IPS DF 4.7 (cell line): ENCODE data around the gene DHX15.
A peak's percentile ranks its signal among the peaks of the same experiment; 100 is the strongest.

Source experiments
- DNase-seq: peaks from one replicate; pipeline ENCODE4 v3.0.0-alpha.2; 2013; ENCODE audit warnings: low spot score; ENCODE audit errors: extremely low read depth

The DHX15 gene

GRCh38 chr4:24584211-24584850 is at the start of gene DHX15:
Gene DHX15 (minus strand): TSS chr4:24584554. CDS start chr4:24584393, 161 bp downstream.
- peak; percentile 92 for DNase-seq

- DNase-seq = no peak
Observed at GRCh38 chr4:24632011-24632410, 47.7 kb upstream of the DHX15 start.

GRCh38 chr4:24630937-24631336 is 46.6 kb upstream of the DHX15 start:
- no peak for DNase-seq

- no peak for DNase-seq
Observed at GRCh38 chr4:24625091-24625490, 40.7 kb upstream of the DHX15 start.

- no peak for DNase-seq
Observed at GRCh38 chr4:24624381-24624780, 40.0 kb upstream of the DHX15 start.

GRCh38 chr4:24622146-24622834 is 37.9 kb upstream of the DHX15 start:
- DNase-seq = no peak

GRCh38 chr4:24615977-24616376 is 31.6 kb upstream of the DHX15 start:
- no peak for DNase-seq

- DNase-seq = no peak
Observed at GRCh38 chr4:24614881-24615280, 30.5 kb upstream of the DHX15 start.

- DNase-seq = no peak
Observed at GRCh38 chr4:24613502-24613901, 29.1 kb upstream of the DHX15 start.

GRCh38 chr4:24611575-24611974 is 27.2 kb upstream of the DHX15 start:
- DNase-seq = no peak

- no peak for DNase-seq
Observed at GRCh38 chr4:24607334-24607733, 23.0 kb upstream of the DHX15 start.

GRCh38 chr4:24605216-24605615 is 20.9 kb upstream of the DHX15 start:
- DNase-seq = no peak

GRCh38 chr4:24604558-24605214 is 20.3 kb upstream of the DHX15 start:
- no peak for DNase-seq

GRCh38 chr4:24603343-24603742 is 19.0 kb upstream of the DHX15 start:
- no peak for DNase-seq

GRCh38 chr4:24601121-24601520 is 16.8 kb upstream of the DHX15 start:
- no peak for DNase-seq

GRCh38 chr4:24599275-24599674 is 14.9 kb upstream of the DHX15 start:
- DNase-seq = no peak

- no peak for DNase-seq
Observed at GRCh38 chr4:24598025-24598424, 13.7 kb upstream of the DHX15 start.

- no peak for DNase-seq
Observed at GRCh38 chr4:24595659-24596058, 11.3 kb upstream of the DHX15 start.

- DNase-seq = no peak
Observed at GRCh38 chr4:24594887-24595286, 10.5 kb upstream of the DHX15 start.

GRCh38 chr4:24589448-24589847 is 5.1 kb upstream of the DHX15 start:
- no peak for DNase-seq

- DNase-seq = no peak
Observed at GRCh38 chr4:24588216-24588954, 4.0 kb upstream of the DHX15 start.
